Measurements from ENCODE around the gene METTL24.
"Not testable (repeated sequence)": the region's sequence is repeated elsewhere in the genome, so short reads cannot be mapped to it uniquely, and the experiment has no call there.

Gene METTL24

DNA sequence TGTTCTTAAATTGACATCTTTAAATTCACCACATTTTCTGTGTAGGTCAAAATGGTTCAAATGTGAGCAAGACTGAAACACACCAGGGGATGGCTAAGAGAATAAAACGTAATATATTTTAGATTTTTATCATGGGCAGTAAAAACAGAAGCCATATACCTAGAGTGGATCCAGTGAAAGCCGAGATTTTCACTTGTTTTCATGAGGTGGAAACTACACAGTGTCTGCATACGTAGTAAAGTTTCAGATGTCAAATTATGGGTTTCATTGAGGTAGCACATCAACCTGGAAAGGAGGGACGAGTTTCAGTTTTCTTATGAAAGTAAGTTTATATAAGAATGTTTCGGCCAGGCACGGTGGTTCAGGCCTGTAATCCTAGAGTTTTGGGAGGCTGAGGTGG lies 25.9 kb downstream of the METTL24 start:
- no peak for DNase-seq

DNA sequence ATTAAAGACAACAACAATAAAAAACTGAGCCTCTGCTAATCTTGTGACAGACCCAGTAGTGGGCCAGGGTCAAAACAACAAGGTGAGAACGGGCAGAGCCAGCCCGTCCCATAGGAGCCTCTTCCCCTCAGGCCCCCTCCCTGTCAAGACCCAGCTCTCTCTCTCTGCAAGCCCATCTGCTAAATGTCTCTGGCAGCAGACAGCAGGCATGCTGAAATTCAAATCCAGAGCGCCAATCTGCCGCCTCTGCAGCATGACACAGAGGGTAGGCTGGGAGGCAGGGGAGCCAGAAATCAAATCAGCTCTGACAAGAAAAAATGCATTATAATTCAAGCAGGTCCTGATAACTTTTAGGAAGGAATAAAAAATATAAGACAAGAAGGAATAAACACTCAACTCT lies 26.3 kb downstream of the METTL24 start:
- DNase-seq, result no peak

DNA sequence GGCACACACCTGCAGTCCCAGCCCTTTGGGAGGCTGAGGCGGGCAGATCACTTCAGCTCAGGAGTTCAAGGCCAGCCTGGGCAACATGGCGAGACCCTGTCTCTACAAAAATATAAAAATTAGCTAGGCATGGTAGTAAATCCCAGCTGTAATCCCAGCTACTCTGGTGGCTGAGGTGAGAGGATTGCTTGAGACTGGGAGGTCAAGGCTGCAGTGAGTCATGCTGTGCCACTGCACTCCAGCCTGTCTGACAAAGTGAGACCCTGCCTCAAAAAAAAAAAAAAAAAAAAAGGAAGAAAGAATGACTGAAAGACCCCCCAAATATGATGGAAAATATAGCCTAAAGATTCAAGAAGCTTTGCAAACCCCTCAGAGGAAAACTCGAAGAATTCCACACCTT lies 26.8 kb downstream of the METTL24 start:
- no peak for DNase-seq

DNA sequence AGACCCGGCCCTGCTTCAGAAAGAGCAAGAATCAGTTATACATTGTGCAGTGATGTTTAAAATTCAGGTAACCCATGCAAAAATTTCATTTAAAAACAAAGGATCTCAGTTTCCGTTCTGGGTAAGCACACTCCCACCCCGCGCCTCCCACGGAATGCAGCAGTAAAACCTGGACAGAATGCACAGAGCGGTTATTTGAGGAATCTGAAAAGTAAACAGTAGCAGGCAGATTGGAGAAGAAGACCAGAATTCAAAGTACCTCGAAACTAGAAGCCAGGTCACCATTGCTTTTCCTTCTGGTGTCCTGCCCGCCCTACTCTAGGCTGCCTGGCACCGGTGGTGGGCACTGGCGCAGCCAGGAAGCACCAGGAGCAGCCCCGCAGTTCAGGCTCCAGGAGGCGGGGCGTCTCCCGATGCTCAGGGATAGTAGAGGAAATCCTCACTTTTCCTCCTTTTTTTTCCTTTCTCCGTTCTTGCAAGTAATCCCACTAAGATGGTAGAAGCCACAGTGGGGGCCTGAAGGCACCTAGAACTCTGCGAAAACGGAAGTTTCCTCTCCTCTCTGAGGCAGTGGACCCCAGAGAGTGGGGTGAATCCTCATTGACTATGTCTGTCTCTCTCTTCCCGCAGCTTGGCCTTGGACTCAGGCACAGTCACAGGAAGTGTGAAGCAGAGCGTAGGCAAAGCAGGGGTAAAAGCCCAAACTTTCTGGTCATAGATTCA lies 28.3 kb downstream of the METTL24 start:
- DNase-seq, result no peak

DNA sequence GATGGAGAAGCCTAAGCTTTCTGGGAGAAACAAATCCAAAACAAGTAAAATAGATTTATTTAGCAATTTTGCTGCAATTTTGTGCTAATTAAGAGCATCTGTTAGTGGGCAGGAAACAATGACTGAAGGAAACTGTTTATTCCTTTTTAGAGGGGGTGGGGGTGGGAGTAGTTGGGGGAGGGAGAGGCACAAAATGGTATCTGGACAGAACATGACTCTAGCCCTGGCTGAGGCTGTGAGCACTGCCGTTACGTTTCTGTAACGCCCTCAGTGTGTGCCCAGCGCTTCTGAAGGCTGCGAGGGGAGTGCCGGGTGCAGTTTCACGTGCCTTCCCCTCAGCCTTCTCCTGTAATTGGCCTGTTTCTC lies 28.8 kb downstream of the METTL24 start:
- no peak for DNase-seq

DNA sequence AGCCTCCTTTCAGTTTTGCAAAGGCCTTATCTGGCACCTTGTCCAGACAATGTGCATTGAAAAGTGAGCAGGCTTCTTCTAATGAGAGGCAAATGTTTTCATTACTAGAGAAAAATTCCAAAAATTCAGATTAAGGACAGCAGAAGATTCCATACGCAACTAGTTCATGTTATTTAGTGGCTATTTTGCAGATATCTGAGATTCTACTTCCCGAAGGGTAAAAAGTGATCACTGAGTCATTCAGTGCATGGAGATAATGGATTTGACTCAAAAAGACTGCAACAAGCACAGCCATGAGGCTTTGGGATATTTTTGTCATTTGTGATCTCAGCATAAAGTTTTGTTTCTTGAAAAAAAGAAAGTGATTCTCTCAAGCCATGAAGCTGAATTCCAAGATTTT lies 29.9 kb downstream of the METTL24 start:
- no peak for DNase-seq

DNA sequence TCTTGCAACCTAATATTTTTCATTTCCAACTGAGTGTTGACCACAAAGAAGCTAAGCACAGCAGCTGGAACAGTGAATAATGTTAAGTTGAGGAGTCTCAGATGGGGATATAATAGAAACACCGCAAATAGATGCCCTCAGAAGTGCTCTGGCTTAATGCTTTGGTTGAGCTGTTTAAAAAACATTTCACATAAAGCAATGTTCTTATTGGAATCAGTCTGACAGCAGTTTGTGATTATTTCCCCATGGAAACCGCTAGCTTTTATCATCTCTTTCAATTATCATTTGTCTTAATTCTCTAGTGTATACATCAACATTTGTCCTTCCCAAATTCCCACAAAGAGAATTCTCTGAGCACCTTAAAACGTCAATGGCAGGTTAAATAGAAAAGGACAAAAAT lies 30.8 kb downstream of the METTL24 start:
- DNase-seq, result no peak

DNA sequence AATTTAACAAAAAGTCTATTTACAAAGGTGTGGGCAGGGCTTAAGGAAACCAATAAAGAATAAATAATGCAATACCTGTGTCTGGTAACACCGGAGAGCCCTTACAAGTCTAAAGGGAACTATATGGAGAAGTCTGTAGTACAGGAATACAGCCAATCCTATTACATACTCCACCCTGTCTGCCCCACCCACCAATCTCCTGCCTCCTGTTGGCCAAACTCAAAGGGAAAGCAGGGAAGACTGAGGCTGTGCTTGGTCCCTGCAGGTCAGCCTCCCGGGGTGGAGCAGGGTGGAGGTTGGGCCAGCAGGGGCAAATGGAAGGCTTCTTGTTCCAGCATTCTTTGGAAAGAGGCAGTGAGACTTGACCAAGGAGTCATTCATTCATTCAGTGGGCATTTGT lies 31.5 kb downstream of the METTL24 start:
- no peak for DNase-seq

DNA sequence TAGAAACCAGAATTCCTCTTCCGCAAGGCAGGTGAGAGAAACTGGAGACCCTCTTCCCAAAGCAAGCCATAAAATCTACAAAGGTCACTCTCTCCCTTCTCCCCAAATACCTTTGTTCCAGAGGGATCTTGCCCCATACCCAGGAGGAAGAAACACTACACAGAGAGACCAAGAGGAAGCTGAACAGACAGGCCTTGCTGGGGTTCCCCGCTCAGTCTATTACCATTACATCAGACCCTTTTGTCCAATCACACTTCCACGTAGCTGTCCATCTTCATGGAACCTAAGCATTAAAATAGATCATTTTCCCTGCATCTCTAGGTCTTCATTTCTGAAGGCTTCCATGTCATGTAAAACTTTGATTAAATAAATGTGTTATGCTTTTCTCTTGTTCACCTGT lies 32.1 kb downstream of the METTL24 start:
- DNase-seq, result no peak

DNA sequence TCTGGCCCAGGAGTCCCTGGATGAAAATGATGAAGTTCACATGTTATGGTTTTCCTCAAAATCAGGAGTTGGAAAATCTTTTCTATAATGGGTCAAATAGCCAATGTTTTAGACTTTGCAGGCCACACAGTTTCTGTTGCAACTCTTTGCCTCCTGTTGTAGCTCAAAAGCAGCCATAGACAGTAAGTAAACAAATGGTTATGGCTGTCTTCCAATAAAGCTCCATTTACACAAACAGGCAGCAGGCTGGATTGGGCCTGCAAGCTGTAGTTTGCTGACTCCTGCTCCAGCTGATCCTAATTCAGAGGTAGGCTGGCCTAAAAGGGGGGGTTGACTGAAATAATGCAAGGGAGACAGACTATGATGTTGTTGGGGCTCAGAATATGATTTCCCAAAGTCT lies 33.0 kb downstream of the METTL24 start:
- DNase-seq, result no peak

DNA sequence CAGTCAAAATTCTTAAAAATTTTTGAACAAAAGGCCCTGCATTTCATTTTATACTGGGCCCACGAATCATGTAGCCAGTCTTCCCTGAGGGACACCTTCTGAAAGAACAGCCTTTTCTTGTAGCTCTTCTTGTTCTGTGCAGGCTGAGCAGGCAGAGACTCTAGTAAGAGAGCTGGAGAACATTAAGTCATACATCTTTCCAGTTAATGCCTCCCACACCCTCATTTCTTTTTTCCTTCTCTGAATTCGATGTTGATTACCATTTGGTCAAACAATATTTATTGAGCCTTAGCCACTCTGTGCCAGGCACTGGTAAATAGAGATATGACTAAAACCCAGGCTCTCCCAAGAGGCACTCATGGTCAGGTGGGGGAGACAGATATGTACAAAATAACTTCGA lies 33.6 kb downstream of the METTL24 start:
- no peak for DNase-seq

DNA sequence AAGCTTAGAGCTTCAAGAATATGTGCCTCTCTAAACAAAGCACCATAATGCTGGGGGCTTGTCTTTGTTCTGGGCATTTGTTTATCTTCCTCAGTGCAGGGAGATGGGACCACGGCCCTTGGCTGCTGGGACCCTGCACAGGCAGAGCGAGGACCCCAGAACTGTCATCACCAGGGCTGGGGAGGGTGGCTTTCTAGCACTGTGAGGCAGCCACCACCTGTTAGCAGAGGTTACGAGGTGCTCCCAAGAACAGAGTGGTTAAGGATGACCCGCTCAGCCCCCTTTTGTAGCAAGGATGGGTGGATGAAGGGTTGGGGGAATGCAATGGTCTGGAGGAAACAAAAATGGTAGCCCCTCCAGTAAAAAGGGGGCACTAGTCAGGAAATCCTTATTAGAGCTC lies 34.9 kb downstream of the METTL24 start:
- DNase-seq, result no peak

DNA sequence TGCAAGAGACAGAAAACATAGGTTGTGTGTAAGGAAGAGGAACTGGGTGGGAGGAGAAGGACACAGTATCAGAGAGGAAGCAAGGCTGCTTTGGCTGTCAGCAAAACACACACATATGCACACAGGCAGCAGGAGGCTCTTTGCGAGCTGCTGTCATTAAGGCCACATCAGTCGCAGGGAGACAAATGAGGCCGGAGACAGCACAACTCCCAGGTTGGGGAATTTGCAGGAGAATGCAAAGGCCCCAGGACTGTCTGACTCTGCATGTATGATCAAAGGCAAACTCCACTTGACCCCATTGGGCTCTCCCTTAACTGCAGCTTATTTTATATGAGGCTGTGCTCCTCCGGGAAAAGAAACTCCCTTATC lies 35.3 kb downstream of the METTL24 start:
- DNase-seq, result no peak

DNA sequence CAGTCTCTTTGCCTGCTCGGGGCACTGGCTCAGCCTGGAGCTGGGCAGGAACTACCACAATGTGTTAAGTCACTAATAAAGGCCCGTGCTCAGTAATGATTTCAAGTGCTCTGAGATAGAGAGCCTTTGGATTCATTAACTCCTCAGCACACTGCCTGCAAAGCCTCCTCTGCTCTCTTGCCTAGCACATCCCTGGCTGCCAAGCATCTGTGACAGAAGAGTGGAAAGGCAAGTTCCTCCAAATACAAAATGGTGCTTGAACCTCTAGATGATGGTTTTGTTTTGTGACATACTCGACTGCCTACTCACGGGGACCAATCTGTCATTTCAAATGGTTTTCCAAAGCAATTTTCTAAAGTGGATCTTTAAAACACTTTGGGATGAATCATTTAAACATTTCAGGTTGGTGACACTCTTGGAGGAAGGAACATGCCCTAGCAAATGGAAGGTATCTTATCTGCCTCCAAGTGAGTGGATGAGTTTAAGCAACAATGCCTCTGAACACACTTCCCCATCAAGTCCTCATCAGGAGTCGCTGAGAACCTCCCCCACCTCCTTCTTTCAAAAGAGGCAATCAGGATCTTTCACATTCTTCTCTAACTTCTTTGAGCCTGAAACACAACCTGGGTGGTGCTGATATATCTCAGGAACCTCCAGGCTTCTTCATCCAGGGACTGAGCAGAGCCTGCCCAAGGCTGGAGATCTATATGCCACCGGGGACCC lies 35.8 kb downstream of the METTL24 start:
- no peak for DNase-seq

DNA sequence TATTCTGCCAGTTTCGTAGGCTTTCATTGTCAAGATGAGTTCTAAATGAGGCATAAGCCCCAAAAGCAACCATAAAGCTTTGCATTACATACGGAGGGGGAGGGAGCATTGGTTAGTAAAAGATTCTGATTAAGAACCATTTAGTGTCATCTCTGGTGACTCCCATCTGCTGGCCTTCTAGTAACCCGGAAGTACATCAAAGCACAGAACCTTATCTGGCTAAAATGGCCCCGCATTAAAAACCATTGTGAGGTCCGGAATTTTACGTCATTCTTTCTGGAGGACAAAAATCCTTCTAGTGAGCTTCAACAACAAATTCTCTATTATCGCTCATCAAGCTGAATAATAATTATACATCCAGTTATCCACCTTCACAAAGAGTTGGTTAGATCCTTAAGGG lies 37.8 kb downstream of the METTL24 start:
- DNase-seq, result no peak

DNA sequence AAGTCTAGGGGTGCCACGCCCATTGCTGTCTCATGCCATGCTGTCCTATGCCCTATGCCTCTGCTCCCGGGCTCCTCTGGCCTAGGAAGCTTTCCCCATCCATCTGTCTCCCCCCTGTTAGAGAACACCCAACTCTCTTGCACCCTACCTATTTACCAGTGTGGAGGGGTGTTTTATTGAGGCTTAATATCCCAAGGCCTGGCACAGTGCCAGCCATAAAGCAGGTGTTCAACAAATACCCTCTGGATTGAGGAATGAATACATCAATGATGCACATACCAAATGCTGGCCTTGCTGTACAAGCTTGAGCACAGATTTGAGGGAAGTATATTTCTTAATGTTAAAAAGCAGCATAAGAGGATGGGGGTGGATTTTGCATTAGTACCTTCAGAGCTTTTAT lies 38.3 kb downstream of the METTL24 start:
- DNase-seq, result no peak

DNA sequence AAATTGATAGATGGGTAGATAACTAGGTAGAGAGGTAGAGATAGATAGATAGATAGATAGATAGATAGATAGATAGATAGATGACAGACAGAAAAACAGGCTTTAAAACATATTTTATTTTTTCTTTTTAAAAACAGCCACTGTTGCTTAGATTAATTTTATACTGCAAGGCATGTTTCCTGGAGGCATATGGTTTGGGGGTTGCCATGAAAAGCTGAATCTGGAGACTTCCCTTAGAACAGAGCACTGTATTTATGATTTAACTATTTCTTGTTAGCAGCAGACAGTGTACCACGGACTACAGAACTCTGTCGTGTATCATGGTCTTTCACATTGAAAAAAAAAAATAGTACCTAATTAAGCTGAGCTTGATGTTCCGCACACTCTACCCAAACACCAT lies 38.8 kb downstream of the METTL24 start:
- DNase-seq, result no peak

DNA sequence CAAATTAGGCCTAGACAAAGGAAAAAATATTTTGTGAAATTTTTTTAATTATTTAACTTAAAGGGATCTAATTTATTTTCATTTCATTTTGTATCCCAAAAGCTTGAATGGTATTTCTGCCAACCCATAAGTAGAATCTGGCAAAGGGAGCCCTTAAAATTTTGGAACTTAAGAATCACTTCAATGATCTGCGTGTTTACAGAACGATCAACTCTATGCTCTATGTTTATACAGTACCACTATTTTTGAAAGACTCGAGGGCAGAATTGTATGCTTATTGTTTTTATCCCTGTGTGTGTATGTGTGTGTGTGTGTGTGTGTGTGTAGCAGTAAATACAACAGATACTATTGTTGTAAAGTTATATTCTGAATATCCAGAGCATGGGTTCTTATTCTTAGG lies 39.2 kb downstream of the METTL24 start:
- no peak for DNase-seq

DNA sequence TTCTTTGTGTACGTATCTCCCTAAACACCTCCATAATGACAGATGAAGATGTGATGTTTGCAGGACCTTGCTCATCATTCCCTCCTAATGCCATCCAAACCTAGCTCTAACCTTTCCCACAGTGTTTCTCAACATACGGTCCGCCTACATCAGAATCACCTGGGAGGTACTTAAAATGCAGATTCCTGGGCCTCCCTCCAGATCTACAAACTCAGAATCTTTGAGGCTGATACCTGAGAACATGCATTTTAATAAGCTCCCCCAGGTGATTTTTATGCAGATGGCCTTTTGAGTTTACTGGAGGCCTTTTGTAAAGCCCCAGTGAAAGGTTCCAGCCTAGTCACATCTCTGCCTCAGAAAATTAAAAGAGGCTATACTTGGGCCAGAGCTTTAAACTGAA lies 40.5 kb downstream of the METTL24 start:
- DNase-seq, result no peak

DNA sequence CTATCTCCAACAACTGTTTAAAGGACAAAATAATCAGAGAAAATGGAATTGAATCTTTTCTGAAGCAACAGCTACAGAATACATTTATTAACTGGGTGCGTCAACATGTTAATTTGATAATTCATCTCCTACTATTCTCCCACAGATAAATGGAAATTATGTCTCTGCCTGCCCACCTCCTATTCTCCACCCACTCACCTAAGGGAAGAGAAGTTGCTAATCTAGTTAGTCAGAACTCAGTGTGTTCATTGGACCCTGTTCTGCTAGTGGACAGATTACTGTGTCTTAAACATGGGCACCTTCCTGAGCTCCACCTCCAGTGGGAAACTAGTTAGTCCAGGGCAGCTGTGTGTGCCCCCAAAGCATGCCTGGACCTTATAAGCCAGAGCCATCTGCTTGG lies 41.0 kb downstream of the METTL24 start:
- no peak for DNase-seq

DNA sequence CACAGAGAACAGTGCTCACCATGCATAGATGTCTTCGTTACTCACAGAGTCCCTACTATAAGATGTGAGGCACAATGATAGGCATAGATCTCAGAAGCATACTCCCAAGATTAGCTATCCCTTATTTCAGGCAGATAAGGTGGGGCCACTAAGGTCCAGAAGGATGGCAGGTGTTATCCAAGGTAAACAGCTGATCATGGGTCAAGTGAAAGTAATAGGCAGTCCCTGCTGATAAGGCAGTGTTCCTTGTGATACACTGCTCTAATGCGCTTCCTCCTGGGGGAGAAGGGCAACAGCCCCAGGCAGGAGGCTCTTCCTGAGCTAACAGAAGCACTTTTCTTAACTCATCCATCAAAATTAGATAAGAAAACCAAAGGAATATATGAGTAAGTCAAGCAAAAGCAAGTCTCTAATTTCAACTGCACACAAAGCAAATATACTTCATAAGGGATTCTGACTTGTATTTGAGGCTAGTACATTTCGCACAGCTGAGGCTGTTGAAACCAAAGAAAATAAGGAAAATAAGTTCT lies 42.2 kb downstream of the METTL24 start:
- no peak for DNase-seq

DNA sequence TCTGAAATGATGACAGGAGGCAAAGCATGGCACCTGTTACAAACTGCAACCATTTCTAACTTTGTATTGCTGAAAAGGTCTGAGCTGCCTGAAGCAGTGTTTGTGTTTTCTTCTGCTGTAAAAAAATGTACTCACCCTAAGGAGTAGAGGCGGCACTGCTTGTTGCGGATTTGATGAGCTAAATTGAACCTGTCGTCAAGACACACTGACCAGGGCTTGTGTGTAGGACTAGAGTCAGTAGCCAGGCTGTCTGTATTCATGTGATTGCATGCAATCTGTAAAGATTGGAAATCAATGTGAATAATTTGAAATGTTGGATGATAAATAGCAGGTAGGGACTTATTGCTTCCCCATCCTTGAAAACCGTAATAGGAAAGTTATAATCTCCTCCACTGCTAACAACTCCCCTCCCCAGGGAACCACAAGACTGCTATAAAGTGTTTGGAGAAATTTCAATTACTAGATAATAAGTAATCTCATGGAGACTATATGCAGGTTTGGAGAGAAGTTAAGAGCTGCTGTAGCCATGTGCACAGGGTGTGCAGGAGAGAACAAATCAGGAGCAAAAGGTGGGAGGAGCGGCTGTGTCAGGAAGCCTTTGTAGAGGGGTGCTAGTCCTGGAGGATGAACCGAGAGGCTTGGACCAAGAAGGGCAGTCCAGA lies 42.8 kb downstream of the METTL24 start:
- no peak for DNase-seq

DNA sequence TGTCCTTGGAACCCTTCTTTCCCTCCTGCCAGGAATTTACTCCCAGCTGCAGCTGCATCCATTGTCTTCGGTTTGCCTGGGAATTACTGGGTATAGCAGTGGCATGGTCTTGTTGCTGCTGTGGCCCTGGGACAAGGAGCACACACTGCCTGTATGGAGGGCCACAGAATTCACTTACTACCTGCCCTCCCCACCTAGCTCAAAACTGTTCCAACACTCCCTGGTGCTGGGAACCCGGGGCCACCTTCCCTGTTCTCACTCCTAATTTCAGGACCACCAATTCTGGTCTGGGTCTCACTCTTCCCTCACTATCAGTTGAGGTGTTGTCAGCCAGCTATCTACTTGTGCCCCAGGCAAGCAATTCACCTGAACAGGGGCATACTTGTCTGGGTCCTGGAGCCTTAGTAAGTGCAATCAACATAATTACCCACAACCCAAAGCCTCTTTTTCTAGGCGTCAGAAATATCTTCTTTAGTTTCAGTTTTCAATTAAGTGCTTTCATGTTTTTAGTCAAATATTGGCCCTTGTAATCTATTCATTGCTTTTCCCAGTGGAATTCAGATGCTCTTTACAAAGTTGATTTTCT lies 47.2 kb downstream of the METTL24 start:
- no peak for DNase-seq

DNA sequence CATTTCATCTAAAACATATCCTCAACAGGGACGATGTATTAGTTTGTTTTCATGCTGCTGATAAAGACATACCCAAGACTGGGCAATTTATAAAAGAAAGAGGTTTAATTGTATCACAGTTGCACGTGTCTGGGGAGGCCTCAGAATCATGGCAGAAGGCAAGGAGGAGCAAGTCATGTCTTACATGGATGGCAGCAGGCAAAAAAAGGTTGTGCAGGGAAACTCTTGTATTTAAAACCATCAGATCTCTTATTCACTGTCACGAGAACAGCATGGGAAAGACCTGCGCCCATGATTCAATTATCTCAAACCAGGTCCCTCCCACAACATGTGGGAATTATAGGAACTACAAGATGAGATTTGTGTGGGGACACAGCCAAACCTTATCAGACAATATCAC lies 48.7 kb downstream of the METTL24 start:
- DNase-seq, result not testable (repeated sequence)
